NOMO-1 treated with dmso at 0.1 percent for 144 hours (cell line): ENCODE results near the gene KRT40.
A peak's percentile ranks its signal among the peaks of the same experiment; 100 is the strongest.

Experiments used
- DNase-seq: peaks from one replicate; lab custom pipeline; 2025; ENCODE audit not compliant: unreplicated experiment; lab: John Stamatoyannopoulos, UW

KRT40 gene

DNA sequence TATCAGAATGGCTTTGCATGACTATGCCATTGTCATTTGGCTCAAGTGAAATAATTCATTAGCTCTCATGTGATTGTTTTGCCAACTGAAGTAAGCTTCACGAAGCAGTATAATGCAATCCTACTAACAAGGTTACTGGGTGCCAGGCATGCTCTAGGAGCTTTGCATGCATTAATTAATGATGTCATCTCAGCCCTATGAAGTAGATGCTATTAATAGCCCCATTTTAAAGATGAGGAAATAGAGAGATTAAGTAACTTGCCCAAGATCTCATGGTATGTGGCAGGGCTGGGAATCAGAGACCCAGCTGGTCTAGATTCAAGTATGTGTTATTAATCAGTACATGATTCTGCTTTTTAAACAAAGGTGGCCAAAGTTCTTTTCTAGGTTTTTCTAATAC is 31.5 kb downstream of the KRT40 start:
- no peak for DNase-seq

DNA sequence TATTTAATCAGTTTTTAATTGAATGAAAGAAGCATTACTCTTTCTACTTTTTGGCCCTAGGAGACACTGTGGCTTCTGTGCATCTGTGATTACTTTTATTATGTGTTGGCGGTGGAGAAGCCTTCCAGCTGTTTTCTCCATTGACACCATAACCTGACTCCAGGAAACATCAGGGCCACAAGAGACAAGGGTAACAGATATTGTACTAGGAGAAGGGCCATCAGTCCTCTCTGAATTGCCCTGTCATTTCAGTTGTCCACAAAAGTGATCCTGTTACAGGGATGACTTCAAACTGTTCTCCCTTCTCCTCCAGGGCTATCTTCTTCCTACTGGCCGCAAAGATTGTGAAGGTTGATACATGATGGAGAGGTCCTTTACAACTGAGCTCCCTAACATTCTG is 32.0 kb downstream of the KRT40 start:
- no peak for DNase-seq

DNA sequence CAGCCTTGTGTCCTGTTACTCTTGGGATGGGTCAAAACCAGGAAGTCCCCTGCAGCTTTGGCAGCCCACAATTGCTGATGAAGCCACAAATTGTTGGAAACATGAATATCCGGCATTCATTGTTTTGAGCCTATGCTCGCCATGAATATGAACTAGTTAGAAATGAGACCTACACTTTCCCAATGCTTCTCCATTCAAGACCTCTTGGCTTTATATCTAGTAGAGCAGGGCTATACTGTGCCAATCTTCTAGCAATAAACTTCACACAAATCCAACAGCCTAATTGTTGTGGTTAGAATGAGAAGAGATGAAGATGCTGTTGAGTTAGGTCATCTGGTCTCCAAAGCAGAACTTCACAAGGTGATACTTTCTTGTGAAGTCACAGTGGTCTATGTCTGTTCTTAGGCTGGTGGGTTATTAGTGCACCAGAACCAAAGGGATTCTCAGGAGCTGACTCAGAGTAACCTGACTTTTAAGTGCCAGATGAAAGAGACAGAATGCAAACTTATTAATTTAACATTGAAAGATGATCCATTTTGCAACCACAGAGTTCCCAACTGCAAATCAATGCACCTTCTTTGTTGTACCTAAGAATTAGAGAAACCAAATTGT is 33.0 kb downstream of the KRT40 start:
- DNase-seq: no peak

DNA sequence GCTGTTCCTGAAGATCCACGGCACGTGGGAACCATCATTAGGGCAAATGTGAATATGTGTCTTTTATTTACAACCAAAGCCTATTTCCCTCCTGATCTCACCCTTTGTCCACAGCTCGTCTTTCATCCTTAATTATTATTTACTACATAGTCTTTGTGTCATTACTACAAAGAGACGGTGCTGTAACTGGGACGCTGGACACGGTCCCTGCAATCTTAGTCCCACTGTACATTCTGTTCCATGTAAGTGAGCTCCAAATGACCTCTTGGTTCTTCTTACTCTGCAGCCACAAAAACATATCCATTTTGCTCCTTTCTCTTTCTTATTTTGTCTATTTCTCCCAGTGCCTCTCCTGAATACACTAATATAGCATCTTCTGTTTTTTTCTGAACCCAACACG is 34.0 kb downstream of the KRT40 start:
- no peak for DNase-seq

DNA sequence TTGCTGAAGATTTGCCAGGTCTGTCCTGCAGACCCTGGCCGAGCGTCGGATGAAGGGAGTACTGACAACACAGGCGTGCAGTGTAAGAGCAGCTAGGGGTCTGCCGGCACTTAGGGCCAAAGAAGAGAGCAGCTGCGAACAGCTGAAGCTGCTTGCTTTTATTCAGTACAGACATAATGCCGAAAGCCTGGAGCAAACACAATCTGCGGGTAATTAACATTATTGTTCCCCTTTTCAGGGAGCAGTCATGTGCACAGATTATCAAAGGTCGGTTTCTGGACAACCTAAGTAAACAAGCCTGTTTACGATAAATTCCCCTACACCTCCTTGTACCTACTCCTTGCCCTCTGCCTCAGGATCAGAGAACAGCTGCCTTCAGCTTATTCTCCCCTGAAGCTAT is 34.7 kb downstream of the KRT40 start:
- DNase-seq: no peak

DNA sequence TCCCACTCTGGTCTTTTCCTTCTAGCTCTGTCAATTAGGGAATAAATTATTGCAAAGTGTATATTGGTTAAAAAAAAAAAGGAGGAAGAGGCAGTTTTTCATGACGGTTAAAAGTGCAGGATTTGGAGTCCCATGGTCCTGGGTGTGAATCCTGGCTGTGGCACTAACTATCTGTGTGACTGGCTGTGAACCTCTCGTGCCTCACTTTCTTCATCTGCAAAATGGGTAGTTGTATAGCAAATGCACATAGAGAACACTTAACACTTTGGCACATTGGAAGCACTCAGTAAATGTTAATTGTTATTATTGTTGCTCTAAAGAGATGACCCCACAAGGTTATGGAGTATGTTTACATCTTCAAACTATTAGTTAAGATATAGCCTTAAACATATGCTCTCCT is 36.2 kb downstream of the KRT40 start:
- no peak for DNase-seq

DNA sequence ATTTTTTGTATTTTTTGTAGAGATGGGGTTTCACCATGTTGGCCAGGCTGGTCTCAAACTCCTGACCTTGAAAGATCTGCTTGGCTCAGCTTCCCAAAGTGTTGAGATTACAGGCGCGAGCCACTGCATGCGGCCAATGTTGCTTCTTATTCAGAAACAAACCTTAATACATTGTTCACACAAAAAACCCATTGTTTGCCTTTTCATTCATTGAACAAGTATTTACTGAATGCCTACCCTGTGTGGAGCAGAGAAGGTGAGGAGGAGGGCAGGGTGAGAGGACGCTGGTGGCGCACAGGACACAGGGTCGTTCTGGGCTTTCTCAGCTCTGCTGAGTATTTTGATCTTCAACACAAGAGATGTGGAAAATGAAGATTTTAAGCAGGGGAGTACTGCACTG is 38.7 kb downstream of the KRT40 start:
- no peak for DNase-seq

DNA sequence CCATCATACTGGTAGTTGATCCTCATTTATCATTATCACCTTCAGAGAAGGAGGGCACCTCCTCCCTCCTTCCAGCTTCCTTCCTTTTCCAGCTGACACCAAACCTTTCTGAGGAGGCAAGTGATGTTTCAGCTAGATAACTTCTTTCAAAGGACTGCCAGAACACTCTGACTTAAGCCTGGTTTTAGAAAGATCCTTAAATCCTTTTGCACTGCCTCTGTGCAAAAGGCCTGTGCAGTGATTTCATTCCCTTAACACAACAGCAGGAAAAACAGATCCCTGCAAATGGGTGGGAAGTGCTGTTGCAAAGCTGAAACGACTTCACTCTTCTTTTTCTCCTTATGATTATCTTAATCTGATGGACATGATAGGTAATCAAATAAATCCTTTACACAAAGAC is 39.6 kb downstream of the KRT40 start:
- no peak for DNase-seq

DNA sequence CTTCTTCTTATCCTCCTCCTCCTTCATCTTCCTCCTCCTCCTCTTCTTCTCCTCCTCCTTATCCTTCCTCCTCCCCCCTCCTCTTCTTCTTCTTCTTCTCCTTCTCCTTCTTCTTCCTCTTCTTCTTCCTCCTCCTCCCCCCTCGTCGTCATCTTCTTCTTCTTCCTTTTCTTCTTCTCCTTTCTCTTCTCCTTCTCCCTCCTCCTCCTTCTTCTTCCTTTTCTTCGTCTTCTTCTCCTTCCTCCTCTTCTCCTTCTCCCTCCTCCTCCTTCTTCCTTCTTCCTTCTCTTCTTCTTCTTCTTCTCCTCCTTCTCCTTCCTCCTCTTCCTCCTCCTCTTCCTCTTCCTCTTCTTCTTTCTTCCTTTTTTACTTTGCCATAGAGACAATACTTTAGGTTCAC is 41.6 kb downstream of the KRT40 start:
- no peak for DNase-seq

DNA sequence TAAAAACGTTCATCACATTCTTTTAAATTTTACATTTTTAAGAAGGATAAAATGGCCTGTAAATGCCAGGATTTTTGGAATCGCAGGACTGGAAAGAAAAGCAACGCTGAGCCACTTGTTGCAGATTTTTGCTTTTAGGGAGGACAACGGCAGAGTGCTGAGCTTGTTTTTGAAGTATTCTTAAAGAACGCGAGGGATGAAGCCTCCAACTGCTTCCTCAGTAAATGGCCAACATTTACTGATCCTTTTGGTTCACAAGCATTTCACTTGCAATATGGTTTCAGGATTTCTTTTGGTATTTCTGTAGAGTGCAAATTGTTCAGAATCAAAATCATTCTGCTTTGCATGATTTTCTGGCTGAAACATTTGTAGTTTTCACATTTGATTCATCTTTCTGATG is 43.9 kb downstream of the KRT40 start:
- no peak for DNase-seq

DNA sequence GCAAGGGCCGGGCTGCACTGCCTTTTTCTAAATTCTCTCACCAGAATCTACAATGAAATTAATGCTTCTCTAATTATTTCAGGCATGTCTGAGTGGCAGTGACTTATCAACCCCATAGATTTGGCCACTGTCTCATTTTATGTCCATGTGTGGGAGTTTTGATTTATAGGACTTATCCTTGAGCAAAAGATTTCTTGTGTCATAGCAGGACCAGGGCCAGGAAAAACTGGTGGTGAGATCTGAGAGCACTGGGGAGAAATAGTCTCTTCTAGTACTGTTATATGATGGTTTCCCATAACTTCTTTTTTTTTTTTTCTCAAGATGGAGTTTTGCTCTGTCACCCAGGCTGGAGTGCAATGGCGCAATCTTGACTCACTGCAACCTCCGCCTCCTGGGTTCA is 45.1 kb downstream of the KRT40 start:
- no peak for DNase-seq

DNA sequence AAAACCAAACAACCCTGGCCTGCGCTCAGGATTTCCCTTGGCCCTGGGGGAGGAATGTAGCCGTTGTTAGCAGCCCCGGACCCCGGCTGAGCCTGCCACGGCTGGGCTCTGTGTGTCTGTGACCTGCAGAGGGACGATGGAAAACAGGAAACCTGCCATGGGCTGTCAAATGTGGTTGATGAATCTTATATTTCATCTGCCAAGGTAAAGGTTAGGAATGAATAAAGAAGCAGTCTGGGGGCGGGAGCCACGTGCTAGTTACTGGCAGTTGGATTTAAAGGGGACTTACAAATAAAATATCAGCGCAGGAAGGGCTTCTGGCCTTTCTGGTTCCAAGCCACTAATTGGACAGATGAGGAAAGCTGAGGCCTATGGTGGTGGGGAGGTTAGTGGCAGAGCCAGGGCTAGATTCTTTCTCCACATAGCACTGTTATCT is 46.7 kb downstream of the KRT40 start, which contains the start of gene KRT23:
KRT23 (minus strand) TSS at position 263 of the 436 bp plus-strand sequence. CDS start 1,043 bp downstream, outside the sequence.
- no peak for DNase-seq

DNA sequence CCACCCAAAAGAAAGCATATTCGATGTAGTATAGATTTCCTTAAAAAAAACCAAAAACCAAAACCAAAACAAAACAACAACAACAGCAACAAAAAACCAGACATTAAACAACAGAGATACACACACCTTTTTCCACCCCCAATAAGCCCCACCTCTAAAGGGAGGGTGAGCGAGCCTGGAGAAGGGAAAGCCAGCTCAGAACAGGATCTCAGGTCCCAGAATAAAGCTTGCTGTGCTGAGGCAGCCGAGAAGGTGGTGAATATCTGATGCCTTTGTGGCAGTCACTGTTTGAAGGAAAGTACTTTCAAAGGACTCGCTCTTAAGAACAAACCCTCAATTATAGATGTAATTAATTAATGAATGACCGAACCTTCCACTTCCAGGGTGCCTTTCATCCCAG is 47.1 kb downstream of the KRT40 start:
- DNase-seq: no peak

DNA sequence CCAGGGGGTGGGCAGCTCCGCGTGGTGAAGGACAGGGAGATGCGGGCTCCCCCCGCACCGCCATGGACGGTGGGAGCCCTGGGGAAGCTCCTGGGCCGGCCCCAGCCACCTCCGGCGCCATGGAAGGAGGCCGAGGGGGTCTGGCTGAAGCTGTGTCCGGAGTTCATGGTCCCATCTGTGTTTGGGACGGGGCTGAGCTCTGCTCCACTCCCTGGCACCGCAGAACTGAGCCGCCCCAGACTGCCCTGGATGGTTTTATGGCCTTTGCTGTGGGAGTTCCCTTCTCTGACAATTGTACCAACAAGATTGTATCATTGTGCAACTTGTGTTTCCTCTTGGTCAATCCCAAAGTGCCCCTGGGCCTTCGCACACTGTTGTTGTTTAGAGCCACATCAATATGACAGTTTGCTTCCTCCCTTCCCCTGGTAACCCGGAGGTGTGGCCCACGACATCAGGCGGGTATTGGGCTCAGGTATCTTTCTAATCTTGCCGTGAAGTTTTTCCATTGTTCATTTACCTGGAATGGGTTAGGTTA is 47.6 kb downstream of the KRT40 start:
- peak; percentile 51 for DNase-seq

DNA sequence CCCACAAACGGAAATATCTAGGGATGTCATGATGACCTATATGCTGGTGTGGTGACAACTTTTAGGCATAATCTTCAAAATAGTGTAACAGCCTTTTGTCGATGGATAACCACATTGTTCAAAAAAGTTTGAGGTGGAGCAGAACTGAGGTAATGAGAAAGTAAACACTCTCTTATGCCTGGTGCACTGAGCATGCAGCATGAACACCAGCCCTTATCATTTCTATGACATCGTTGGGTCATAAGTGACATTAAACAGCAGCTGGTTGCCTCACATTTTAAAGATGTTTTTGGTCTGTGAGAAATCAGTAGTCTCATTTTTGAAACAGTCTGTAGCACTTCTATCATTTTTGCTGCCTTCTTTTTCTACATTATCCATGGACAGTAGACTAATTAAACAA is 48.5 kb downstream of the KRT40 start:
- DNase-seq: no peak

DNA sequence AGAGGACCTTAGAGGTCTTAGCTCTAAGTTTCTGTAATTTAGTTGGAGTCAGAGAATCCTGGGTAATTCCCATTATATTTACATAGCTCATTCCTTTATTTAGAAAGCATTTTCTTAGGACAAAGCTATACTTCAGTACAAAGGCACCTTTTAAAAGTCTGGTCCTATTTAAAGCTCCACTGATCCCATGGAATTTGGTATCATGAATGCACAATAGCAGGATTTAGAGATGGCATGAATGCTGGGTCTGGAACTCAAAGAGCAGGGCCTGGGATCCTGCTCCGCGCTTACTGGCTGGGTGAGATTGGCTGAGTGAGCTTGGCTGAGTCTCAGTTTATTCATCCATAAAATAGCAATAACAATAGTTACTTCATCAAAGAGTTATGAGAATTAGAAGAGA is 51.5 kb downstream of the KRT40 start:
- no peak for DNase-seq

DNA sequence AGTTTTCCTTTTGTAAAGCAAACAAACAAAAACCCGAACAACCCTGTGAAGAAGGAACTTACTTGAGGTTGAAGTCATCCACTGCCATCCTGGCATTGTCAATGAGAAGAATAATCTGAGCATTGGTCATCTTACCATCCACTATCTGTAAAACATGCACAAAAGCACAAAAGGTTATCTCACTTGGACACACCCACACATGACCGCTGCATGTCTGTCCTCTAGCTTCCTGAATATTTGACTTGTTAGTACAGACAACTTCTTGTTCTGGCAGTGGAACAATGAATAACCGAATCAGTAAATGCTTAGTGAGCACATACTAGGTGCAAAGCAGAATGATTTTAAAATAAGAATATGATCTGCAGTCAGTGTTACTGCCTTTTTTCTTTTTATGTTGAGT is 52.8 kb downstream of the KRT40 start:
- DNase-seq: no peak
